ENCODE data around the gene CLDN15.

Gene CLDN15

GRCh38 chr7:101243646-101244374 lies 6.2 kb upstream of the CLDN15 start:
- no peak for DNase-seq

DNA sequence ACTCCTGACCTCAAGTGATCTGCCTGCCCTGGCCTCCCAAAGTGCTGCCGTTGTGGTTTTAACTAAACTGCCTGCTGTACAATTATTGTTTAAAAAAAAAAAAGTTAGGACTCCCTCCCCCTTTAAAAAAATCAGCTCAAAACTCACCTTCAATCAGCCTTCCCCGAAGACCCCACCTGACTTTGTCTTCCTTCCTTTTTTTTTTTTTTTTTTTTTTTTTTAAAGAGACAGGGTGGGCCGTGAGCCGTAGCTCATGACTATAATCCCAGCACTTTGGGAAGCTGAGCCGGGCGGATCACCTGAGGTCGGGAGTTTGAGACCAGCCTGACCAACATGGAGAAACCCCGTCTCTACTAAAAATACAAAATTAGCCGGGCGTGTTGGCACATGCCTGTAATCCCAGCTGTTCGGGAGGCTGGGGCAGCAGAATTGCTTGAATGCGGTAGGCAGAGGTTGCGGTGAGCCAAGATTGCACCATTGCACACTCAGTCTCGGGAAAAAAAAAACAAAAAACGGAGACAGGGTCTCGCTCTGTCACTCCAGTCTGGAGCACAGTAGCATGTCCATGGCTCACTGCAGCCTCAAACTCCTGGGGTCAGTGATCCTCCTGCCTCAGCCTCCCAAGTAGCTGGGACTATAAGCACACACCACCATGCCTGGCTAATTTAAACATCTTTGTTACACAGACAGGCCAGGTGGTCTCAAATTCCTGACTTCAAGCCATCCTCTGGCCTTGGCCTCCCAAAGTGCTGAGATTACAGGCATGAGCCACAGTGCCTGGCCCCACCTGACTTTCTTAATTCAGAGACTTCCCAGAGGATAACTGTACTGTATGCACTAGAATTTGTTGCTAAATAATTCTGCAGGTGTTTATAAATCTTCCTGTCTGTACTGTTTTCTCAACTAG lies 4.1 kb upstream of the CLDN15 start:
- peak; percentile 20 for DNase-seq

DNA sequence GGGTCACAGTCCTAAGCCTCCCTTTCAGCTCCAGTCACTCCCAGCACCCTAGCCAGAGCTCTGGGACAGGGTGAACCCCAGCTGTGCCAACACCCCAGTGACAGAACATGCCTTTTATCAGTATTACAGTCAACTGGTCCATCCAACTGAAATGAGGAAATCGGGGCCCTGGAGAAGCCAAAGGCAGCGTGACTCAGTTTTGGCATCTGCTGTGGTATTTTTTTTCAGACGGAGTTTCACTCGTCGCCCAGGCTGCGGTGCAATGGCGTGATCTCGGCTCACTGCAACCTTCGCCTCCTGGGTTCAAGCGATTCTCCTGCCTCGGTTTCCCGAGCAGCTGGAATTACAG lies 3.4 kb upstream of the CLDN15 start:
- no peak for DNase-seq

DNA sequence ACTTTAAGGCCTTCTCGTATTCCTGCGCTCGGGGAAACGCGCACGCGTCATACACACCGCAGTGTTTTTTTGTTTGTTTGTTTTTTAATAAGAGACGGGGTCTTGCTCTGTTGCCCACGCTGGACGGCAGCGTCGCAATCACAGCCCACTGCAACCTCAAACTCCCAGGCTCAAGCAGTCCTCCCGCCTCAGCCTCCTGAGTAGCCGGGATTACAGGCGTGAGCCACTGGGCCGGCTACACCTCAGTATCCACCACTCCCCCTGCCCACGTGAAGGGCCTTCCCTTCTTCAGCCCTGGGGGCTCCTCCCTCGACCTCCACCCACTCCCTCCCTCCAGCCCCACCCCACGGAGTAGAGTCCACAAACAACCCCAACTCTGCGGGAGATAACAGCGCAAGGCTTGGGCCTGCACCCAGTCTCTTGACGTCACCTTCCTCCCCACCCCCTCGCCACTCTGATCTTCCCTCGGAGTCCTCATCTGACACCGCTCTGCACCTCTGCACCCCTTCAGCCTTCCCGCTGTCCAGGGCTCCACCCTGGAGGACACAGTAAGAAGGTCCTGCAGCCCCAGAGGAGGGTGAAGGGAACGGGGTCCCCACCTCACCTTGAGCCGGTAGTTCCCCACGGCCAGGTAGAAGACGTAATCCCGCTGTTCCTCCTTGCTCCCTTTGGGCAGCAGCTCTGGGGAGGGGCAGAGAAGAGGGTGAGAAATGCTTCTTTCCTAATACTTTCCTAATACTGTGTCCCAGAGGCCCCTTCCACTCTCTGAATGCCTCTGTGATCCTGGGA lies 2.8 kb upstream of the CLDN15 start:
- DNase-seq, result no peak

DNA sequence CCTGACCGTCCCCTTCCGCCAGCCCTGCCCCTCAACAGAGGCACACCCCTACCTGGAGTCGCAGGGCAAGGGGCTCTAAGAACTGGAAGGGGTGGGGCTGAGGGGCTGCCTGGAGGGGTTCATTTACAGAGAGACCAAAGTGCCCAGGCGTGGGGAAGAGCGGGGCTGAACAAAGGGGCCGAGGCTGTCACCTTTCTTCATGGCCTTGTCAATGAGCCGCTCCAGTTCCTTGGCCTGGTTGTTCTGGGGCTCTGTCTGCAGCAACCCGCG lies 2.3 kb upstream of the CLDN15 start:
- no peak for DNase-seq

DNA sequence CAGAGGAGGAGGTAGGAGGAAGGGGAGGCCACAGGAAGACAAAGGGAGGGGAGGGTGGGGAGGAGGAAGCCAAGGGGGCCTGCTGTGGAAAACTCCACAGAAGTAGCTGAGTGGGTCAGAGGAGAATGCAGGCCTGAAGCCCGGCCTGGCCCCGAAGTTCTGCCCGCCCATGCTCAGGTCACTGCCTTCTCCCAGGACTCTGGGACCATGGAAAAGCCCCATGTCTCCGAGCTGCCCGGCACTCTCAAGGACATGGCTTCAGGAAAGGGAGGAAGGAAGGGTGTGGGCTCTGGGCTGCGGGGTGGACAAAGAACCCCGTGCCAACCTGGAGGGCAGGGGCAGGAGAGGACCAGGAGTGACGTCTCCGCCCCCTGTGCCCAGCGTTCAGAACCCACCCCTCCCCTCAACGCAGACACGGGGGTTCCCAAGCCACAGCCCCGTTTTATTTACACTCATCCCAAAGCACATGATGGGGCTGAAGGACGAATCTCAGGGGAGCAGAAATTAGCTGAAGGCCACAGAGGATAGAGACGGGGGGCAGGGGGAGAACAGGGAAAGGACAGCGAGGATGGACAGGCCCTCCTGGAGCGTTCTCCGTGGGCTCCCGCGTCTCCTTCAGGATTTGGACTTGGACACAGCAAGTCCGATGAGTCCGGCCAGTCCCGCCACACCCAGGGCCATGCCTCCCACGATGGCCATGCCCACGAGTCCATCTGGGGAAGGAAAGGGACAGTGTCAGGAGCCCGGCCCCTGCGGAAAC lies 1.8 kb upstream of the CLDN15 start:
- no peak for DNase-seq

DNA sequence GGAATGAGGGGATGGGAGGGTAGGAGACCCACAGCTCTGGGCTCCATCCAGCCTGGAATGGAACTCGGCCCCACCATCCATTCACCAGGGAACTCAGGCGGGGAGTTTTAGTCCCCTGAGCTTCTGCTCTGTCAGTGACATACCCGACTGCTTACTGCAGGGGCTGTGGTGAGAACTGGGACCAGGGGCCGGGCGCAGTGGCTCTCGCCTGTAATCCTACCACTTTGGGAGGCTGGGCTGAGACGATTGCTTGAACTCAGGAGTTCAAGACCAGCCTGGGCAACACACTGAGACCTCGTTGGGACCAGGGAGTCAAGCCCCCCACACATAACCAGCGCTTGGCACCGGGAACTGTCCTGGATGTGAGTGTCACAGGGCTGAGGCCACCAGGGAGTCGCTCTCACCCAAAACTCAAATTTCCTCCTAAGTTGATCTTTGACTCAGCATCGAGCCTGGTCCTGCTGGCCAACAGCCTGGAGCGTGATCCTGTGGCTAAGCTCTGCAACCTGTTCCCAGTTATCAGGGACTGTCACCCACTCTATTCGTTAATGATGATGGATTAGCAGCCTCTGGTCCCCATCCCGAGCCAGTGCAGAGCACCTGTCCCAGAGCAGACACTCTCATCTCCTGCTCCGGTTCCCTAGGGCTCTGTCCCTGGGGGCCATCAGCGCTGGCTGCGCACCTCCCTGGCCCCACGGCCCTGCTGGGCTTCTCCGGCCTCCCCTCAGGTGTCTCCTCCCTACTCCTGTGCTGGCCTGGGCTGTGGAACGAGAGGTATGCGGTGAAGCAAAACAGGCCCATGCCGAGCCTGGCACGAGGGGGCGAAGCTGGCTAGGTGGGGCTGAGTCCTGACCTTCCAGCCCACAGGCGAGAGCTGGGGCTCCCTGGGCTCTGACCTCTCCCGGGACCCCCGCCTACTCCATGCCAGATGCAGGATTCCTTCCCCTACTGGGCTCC lies 902 bp upstream of the CLDN15 start:
- DNase-seq, result no peak

DNA sequence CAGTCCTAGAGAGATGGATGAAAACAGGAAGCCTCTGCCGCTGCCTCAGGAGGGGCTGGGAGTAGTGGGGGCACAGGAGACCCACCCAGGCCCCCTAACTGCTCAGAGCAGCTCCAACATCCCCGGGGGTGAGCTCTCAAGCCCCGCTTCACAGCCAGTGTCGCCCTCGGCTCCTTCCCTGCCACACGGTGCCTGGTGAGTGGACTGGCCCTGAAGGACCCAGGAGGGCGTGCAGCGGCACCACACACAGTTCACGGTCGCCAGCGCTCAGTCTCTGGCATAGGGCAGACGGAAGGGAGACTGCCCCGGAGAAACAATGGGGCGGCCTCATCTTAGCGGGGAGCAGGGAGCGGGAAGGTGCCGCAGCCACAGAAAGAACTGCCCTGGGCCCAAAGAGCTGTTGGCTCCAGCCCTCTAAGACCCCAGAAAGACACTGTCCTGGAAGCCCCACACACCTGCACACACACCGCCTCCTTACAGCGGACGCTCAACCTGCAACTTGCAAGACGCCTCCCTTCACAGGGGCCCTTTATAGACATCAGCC lies 1.2 kb downstream of the CLDN15 start:
- no peak for DNase-seq

DNA sequence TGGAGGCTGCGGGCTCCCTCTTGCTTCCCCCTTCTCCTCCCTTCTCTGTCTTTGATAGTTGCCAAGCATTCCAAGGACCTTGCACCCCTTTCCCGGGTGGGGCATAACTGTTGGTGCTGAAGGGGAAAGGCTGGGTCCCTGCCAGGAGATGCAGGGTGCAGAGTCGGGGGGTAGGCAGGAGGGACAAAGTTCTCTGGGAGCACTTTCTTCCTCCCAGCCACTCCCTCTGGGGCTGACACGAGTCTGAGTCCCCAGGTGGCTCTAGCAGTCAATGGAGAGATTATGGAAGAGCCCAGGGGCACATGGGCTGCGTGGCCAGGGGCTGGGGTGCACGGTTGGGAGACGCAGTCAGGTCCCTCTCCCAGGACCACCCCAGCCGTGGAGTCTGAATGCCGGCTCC lies 2.1 kb downstream of the CLDN15 start:
- DNase-seq, result no peak

DNA sequence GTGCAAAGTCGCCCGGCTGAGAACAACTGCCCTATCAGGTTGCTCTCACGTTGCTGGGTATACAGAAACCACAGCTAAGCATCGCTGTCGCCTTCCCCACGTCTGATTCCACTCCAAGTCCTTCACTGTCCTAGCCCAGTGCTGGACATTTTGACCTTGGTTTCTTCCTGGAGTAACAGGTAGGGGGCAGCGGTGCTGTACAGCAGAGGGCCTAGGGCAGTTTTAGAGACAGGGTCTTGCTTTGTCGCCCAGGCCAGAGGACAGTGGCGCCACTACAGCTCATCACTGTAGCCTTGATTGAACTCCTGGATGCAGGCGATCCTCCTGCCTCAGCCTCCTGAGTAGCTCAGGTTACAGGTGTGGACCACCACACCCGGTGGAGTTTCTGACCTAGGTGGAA lies 2.6 kb downstream of the CLDN15 start:
- no peak for DNase-seq

DNA sequence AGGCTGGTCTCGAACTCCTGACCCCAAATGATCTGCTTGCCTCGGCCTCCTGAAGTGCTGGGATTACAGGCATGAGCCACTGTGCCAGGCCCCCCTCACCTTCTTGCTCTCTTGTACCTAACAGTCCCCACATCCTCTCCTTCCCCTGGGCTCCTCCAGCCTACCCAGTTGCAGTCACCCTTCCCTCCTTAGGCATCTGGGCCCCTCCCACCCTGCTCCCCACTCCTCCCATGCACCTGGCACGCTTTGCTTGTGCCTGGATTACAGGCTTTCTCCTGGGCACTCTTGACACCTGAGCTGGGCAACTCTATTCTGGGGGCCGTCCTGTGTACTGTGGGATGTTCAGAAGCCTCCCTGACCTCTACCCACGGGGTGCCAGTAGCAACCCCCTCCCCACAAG lies 3.0 kb downstream of the CLDN15 start:
- no peak for DNase-seq

GRCh38 chr7:101233907-101234547 lies 3.6 kb downstream of the CLDN15 start:
- no peak for DNase-seq

- DNase-seq, result no peak
Observed at GRCh38 chr7:101232141-101232850, 5.3 kb downstream of the CLDN15 start.

- DNase-seq, result no peak
Observed at GRCh38 chr7:101231644-101232043, 6.0 kb downstream of the CLDN15 start.

- no peak for DNase-seq
Observed at GRCh38 chr7:101226721-101227120, 10.9 kb downstream of the CLDN15 start.

GRCh38 chr7:101225650-101226049 lies 12.0 kb downstream of the CLDN15 start:
- DNase-seq, result no peak

- no peak for DNase-seq
Observed at GRCh38 chr7:101223528-101223927, 14.1 kb downstream of the CLDN15 start.

DNA sequence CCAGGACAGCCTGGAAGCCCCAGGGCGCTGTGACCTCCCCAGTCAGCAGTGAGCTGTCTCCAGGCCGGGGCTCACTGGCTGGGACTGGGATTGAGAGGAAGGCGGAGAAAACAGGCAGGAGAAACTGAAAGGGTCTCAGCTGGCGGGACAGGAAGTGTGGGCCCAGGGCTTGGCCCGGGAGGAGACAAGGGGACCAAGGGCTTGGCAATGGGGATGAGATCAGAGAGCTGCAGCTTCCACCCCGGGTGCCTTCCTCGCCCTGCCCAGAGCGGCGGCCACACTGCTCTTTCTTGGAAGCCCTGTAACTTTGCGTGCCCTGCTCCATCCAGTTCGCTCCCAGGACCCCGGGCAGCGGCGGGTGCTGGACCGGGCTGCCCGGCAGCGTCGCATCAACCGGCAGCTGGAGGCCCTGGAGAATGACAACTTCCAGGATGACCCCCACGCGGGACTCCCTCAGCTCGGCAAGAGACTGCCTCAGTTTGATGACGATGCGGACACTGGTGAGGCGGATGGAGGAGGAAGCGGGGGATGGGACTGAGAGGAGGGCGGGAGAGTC lies 15.2 kb downstream of the CLDN15 start:
- no peak for DNase-seq

DNA sequence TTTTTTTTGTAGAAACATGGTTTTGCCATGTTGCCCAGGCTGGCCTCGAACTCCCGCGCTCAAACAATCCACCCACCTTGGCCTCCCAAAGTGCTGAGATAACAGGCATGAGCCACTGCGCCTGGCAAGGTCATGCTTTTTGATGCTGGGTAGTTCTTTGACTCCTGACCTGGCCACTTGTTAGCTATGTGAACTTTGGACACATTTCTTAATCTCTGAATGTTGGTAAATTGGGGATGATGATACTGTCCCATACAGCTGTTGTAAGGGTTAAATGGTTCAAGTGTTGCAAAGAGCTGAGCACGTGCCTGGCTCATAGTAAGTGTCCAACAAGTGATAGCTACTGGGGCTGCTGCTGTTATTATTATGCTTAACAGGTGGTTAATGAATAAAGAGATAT lies 17.3 kb downstream of the CLDN15 start:
- DNase-seq, result no peak
